ENCODE data around the gene ZNRF3. TPM values are rescaled to one million over a fixed set of nuclear protein-coding genes. Genes with fewer than 3 reads are reported as not detected.
"Not testable (repeated sequence)": the region's sequence is repeated elsewhere in the genome, so short reads cannot be mapped to it uniquely, and the experiment has no call there.

ZNRF3 gene
- total and polyA plus RNA-seq, 5 donors = 4.0 to 9.4 (median 8.4) TPM

DNA sequence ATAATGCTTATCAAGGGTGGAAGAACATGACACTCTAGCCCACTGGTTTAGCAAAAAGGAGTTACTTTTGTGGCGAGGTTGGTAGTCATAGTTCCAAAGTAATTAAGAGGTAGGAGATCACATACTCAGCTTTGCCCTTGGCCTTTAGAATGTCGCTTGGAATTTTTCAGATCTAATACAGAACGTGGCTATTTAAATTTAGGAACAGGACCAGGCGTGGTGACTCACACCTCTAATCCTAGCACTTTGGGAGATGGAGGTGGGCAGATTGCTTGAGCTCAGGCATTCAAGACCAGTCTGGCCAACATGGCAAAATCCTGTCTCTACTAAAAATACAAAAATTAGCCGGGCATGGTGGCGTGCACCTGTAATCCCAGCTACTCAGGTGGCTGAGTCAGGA is 26.1 kb upstream of the ZNRF3 start:
- no peak overlapping the region for H3K4me3 ChIP-seq (ENCODE audit: low read length)
- no peak overlapping the region for H3K27ac ChIP-seq (ENCODE audit: low read length)
- H3K27me3 ChIP-seq (ENCODE audit: control insufficient read depth, insufficient read depth) = no peaks in the 10 kb centered on the region
- ATAC-seq = peak in 1 of 2 donors; percentile 27
- no peak for DNase-seq
- H3K4me1 ChIP-seq (ENCODE audit: control insufficient read depth, insufficient read depth, low read length) = no peaks in the 10 kb centered on the region
- intact Hi-C loops (cut with DNase I) = loop anchor here in 3 of 4 donors (5.0 to 10.0 kb wide), 2 partner anchors 185 to 388 kb away; no protein-coding TSS in a partner anchor
- WGBS = 79% methylated on average over 6 of the region's 6 CpGs
- H3K9me3 ChIP-seq (ENCODE audit: control insufficient read depth, low read length) = no peaks in the 10 kb centered on the region

DNA sequence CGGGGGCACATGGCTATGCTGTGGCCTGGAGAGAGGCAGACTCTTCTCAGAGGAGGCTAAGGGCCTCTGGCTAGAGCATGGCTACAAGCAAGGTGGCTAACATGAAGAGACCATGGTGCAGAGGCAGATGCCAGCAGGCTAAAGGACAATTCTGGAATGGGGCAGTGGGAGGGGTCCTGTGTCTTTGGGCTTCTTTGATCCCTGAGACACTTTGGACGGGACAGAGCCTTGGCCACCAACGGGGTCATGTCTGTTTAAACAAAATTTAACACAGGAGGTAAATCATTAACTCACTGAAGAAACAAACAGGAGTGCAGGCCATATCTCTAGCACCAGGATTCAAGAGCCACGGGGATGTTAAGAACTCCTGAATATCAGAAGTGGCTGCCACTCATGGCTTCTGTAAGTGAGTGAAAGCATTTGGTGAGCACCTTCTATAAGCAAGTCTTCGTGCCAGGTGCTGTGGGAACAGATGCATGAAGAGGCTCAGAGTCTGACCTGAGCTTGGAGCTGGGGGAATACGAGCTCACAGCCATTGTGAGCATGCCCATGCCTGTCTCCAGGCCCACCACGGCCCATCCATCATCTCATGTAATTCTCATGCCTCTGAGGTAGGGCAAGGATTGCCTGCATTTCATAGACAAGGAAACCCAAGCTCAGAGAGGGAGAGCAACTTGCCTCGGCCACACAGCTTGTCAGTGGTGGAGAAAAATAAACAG is 18.3 kb upstream of the ZNRF3 start:
- ATAC-seq = no peak
- H3K4me3 ChIP-seq (ENCODE audit: low read length) = no peak overlapping the region
- H3K4me1 ChIP-seq (ENCODE audit: control insufficient read depth, insufficient read depth, low read length) = no peaks in the 10 kb centered on the region
- H3K9me3 ChIP-seq (ENCODE audit: control insufficient read depth, low read length) = no peaks in the 10 kb centered on the region
- DNase-seq = no peak
- H3K27me3 ChIP-seq (ENCODE audit: control insufficient read depth, insufficient read depth) = no peaks in the 10 kb centered on the region
- H3K27ac ChIP-seq (ENCODE audit: low read length) = no peak overlapping the region
- intact Hi-C loops (cut with DNase I) = no loop called here
- 85% methylated on average over 8 of the region's 8 CpGs for WGBS

DNA sequence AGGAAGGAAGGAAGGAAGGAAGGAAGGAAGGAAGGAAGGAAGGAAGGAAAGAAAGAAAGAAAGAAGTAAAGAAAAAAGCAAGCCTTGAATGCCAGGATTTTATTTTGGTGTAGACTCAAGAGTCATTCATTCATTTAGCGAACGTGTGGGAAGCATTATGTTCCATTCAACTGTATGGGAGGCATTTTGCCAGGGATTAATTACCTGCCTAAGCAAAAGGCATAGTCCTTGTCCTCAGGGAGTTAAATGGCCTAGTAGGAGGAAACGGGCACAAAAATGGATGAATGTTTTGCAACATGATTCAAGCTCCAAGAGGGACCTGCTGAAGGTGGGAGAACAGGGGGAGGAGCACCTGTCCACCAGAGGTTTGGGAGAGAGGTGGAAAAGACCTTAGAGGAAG is 16.2 kb upstream of the ZNRF3 start:
- 70% methylated on average over 3 of the region's 3 CpGs for WGBS
- DNase-seq (no peak), ATAC-seq (no peak)
- intact Hi-C loops (cut with DNase I) = no loop called here
- H3K27me3 ChIP-seq (ENCODE audit: control insufficient read depth, insufficient read depth) = no peaks in the 10 kb centered on the region
- H3K9me3 ChIP-seq (ENCODE audit: control insufficient read depth, low read length) = no peaks in the 10 kb centered on the region
- H3K4me3 ChIP-seq (ENCODE audit: low read length) = no peak overlapping the region
- H3K4me1 ChIP-seq (ENCODE audit: control insufficient read depth, insufficient read depth, low read length) = no peaks in the 10 kb centered on the region
- no peak overlapping the region for H3K27ac ChIP-seq (ENCODE audit: low read length)

DNA sequence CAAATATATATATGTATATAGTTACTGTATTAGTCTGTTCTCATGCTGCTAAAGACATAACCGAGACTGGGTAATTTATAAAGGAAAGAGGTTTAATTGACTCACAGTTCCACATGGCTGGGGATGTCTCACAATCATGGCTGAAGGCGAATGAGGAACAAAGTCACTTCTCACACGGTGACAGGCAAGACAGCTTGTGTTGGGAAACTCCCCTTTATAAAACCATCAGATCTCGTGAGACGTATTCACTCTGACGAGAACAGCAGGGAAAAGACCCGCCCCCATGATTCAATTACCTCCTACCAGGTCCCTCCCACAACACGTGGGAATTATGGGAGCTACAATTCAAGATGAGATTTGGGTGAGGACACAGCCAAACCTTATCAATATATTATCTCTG is 15.0 kb upstream of the ZNRF3 start:
- H3K4me1 ChIP-seq (ENCODE audit: control insufficient read depth, insufficient read depth, low read length); DNase-seq; H3K4me3 ChIP-seq (ENCODE audit: low read length); intact Hi-C loops (cut with DNase I); H3K27ac ChIP-seq (ENCODE audit: low read length); H3K9me3 ChIP-seq (ENCODE audit: control insufficient read depth, low read length); H3K27me3 ChIP-seq (ENCODE audit: control insufficient read depth, insufficient read depth); ATAC-seq: not testable (repeated sequence)
- 75% methylated on average over 8 of the region's 8 CpGs for WGBS

DNA sequence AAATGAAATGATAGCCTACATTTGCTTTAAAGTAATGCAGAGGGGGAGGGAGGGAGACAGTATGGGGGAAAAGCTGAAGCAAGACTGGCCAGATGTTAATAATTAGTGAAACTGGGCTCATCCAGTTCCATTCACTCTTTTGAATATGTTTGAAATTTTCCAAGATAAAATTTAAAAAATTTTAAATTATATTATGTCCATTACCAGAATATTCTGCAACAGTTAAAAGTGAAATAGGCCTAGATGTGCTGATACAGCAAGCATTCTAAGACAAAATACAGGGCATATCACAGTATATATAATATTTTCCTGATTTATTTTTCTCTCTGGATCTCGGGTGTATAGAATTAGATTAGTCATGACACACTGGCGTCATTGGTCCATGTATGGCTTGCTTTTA is 13.6 kb upstream of the ZNRF3 start:
- H3K9me3 ChIP-seq (ENCODE audit: control insufficient read depth, low read length) = no peaks in the 10 kb centered on the region
- no peak for ATAC-seq
- no peak overlapping the region for H3K4me3 ChIP-seq (ENCODE audit: low read length)
- DNase-seq = no peak
- intact Hi-C loops (cut with DNase I) = no loop called here
- WGBS = 90% methylated on average over 2 of the region's 2 CpGs
- H3K4me1 ChIP-seq (ENCODE audit: control insufficient read depth, insufficient read depth, low read length) = no peaks in the 10 kb centered on the region
- no peaks in the 10 kb centered on the region for H3K27me3 ChIP-seq (ENCODE audit: control insufficient read depth, insufficient read depth)
- H3K27ac ChIP-seq (ENCODE audit: low read length) = no peak overlapping the region

DNA sequence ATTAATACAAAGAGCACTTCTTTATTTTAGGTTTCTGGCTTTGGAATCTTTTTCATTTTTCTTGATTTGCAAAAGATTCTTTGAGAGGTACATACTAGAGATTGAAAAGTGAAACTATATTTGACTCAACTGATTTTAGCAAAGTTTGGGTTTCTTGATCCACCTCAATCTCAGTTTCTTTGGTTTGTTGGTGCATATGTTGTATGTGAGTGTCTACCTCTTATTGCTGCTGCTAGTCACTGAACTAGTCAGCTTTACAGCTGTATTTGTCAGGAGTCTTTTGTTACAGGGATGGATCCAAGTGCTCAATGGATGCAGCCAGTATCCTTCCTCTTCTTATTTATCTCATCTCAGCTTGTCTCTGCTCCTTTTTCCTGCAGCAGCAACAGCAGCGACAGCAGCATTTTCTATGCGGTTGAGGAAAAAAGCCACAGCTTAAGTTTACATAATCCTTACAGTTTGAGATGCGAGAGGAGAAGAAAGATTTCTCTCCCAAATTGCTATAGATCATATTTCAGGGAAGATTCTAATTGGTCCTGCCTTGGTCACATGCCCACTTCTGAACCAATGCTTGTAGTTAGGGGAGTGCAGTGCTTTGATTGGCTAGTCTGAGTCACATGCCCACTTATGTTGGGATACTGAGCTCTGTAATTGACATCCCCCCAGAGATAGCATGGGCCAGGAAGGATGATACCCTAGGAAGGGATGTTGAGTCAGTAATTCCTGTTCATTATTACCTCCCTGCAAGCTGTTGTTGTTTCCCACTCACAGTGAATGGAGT is 10.0 kb upstream of the ZNRF3 start:
- Histone ChIP-seq H3K9me3 (ENCODE audit: control insufficient read depth, low read length) (no peaks in the 10 kb centered on the region), H3K4me1 (ENCODE audit: control insufficient read depth, insufficient read depth, low read length) (no peaks in the 10 kb centered on the region), H3K27ac (ENCODE audit: low read length) (no peak overlapping the region), H3K4me3 (ENCODE audit: low read length) (no peak overlapping the region), H3K27me3 (ENCODE audit: control insufficient read depth, insufficient read depth) (no peaks in the 10 kb centered on the region)
- ATAC-seq (no peak), DNase-seq (no peak)
- intact Hi-C loops (cut with DNase I) = no loop called here
- WGBS = 91% methylated on average over 3 of the region's 3 CpGs

DNA sequence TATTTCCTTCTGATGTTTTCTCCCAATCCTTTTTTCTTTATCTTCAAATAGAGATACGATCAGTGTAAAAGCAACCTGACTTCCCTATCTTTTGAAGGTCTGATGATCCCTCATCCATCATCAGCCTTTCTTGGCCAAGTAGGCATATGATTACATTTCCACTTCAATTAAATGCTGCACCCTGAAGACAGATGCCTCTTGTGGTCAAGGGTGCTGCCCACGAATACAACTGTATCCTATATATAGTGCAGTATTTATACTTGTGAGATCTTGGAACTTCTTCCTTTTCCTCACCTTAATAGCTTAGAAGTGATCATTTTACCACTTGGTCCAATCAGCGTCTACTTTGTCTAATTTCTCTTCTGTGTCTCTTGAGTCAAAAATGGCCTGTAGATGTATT is 9.3 kb upstream of the ZNRF3 start:
- DNase-seq (no peak), ATAC-seq (no peak)
- intact Hi-C loops (cut with DNase I) = no loop called here
- 84% methylated on average over 3 of the region's 3 CpGs for WGBS
- Histone ChIP-seq H3K9me3 (ENCODE audit: control insufficient read depth, low read length) (no peaks in the 10 kb centered on the region), H3K4me1 (ENCODE audit: control insufficient read depth, insufficient read depth, low read length) (no peaks in the 10 kb centered on the region), H3K4me3 (ENCODE audit: low read length) (no peak overlapping the region), H3K27ac (ENCODE audit: low read length) (no peak overlapping the region), H3K27me3 (ENCODE audit: control insufficient read depth, insufficient read depth) (no peaks in the 10 kb centered on the region)

DNA sequence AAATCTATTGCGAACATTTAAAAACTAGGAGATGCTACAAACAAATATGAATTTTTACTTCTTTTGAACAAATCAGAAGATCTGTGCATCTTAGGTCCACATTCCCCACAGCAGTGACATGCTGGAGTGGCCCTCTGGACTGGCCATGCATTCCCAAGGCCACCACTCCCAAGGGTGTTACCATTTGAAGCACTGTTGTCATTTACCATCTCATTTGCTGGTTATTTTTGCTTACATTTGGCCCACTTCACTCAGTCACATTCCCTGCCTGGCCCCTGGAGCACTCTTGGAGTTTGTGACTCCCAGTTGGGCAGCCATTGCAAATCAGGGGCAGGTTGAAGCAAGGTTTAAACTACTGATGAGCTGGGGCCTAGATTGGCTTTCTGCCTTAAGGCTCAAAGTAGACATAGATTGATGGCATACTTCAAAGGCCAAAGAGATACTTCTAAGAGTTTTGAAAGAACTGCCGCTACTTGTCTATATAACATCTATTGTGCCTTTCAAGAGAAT is 8.5 kb upstream of the ZNRF3 start:
- Histone ChIP-seq H3K27ac (ENCODE audit: low read length) (no peak overlapping the region), H3K27me3 (ENCODE audit: control insufficient read depth, insufficient read depth) (no peaks in the 10 kb centered on the region), H3K9me3 (ENCODE audit: control insufficient read depth, low read length) (no peaks in the 10 kb centered on the region), H3K4me3 (ENCODE audit: low read length) (no peak overlapping the region), H3K4me1 (ENCODE audit: control insufficient read depth, insufficient read depth, low read length) (no peaks in the 10 kb centered on the region)
- WGBS = over 99% methylated on average over 2 of the region's 2 CpGs
- no peak for DNase-seq
- intact Hi-C loops (cut with DNase I) = no loop called here
- ATAC-seq = no peak

DNA sequence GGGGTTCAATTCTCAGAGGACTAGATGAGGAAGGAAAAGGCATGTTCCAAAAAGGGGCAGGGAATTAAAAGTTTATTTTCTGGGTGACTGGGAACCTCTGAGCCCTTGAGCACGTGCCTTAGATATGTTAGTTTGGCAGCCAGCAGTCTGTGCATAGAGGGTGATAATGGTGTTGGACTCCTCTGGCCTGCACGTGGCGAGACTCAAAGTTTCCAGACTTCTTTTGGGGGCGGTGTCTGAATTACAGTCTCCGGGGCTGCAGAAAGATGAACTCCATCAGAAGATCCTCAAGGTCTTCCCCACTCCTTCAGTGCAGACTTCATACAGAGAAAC is 861 bp upstream of the ZNRF3 start:
- 2% methylated on average over 5 of the region's 5 CpGs for WGBS
- ATAC-seq = peak; percentile 45 to 70
- Histone ChIP-seq H3K27me3 (ENCODE audit: control insufficient read depth, insufficient read depth) (no peaks in the 10 kb centered on the region), H3K9me3 (ENCODE audit: control insufficient read depth, low read length) (no peaks in the 10 kb centered on the region), H3K4me3 (ENCODE audit: low read length) (peak overlapping the region; percentile 54), H3K27ac (ENCODE audit: low read length) (peak overlapping the region; percentile 40), H3K4me1 (ENCODE audit: control insufficient read depth, insufficient read depth, low read length) (peaks cover 3% of the 10 kb centered on the region)
- DNase-seq = peak in 2 of 3 donors; percentile 43 to 72
- intact Hi-C loops (cut with DNase I) = loop anchor here in 1 of 4 donors (5.0 kb wide), 1 partner anchor 150 kb away; no protein-coding TSS in a partner anchor

DNA sequence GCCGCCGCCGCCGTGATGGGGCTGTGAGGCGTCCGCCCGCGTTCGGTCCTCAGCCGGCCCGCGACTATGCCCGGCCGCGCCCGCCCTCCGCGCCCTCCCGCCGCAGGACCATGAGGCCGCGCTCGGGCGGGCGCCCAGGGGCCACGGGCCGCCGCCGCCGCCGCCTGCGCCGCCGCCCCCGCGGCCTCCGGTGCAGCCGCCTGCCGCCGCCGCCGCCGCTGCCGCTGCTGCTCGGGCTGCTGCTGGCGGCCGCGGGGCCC is 215 bp downstream of the ZNRF3 start:
- intact Hi-C loops (cut with DNase I) = loop anchor here in 1 of 4 donors (5.0 kb wide), 1 partner anchor 149 kb away; no protein-coding TSS in a partner anchor
- no peaks in the 10 kb centered on the region for H3K27me3 ChIP-seq (ENCODE audit: control insufficient read depth, insufficient read depth)
- DNase-seq = no peak
- ATAC-seq = no peak
- no peaks in the 10 kb centered on the region for H3K9me3 ChIP-seq (ENCODE audit: control insufficient read depth, low read length)
- peak overlapping the region; percentile 78 for H3K27ac ChIP-seq (ENCODE audit: low read length)
- 1% methylated on average over 48 of the region's 48 CpGs for WGBS
- peaks cover 3% of the 10 kb centered on the region for H3K4me1 ChIP-seq (ENCODE audit: control insufficient read depth, insufficient read depth, low read length)
- peak overlapping the region; percentile 92 for H3K4me3 ChIP-seq (ENCODE audit: low read length)

DNA sequence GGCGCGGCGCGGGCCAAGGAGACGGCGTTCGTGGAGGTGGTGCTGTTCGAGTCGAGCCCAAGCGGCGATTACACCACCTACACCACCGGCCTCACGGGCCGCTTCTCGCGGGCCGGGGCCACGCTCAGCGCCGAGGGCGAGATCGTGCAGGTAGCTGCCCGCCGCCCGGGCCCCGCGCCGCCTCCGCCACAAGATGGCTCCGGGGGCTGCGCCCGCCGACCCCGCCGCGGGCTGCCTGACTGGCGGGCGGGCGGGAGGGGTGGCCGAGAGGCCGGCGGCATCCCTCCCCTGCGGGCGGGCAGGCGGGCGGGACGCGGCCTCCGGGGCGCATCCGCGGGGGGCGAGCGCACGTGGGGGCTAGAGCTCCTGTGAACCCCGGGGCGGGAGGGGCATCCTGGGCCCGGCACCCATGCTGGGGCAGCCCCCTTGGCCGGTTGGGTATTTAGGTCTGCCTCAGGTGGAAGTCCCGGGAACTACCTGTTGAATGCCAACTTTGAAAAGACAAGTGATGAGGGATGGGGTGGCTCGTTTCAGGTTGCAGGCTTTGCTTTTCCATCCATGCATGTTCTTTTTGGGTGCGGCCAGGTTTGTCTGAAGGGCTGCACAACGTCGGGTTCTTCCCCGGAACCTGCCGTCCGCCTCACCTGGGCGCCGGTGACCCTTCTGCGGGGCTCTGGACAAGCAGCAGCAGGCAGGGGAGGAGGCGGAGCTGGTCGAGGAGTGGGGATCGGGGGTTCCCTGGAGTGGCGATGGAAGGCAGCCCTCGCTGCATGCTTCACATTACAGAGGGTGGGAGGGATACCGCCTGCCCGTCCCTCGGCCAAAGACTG is 760 bp downstream of the ZNRF3 start:
- no peak overlapping the region for H3K27ac ChIP-seq (ENCODE audit: low read length)
- H3K9me3 ChIP-seq (ENCODE audit: control insufficient read depth, low read length) = no peaks in the 10 kb centered on the region
- DNase-seq (peak; percentile 47 to 75 (median 75)), ATAC-seq (no peak)
- intact Hi-C loops (cut with DNase I) = loop anchor here in 1 of 4 donors (5.0 kb wide), 1 partner anchor 148 kb away; no protein-coding TSS in a partner anchor
- H3K4me3 ChIP-seq (ENCODE audit: low read length) = peak overlapping the region; percentile 92
- H3K4me1 ChIP-seq (ENCODE audit: control insufficient read depth, insufficient read depth, low read length) = peaks cover 3% of the 10 kb centered on the region
- whole genome bisulfite sequencing = 4% methylated on average over 78 of the region's 78 CpGs
- H3K27me3 ChIP-seq (ENCODE audit: control insufficient read depth, insufficient read depth) = no peaks in the 10 kb centered on the region

All from right cardiac atrium (tissue), 5 donors.